ES-I3 (cell line): ENCODE results near the gene CFAP58.

Experiments used
- H3K36me3 ChIP-seq: 2 replicates; pipeline ENCODE4 v1.6.1; 2013; ENCODE audit warnings: mild to moderate bottlenecking, low read length, control low read depth, moderate library complexity; ENCODE audit not compliant: insufficient read depth
- H3K4me1 ChIP-seq: 2 replicates; pipeline ENCODE4 v1.6.1; 2013; ENCODE audit warnings: mild to moderate bottlenecking, control low read depth, low read length; ENCODE audit not compliant: insufficient read depth
- H3K9ac ChIP-seq: 2 replicates; pipeline ENCODE4 v1.6.1; 2013; ENCODE audit warnings: low read depth, mild to moderate bottlenecking, low read length, moderate library complexity
- H3K9me3 ChIP-seq: 2 replicates; pipeline ENCODE4 v1.6.1; 2013; ENCODE audit warnings: mild to moderate bottlenecking, low read length, moderate library complexity; ENCODE audit not compliant: control insufficient read depth, insufficient read depth

CFAP58 gene

DNA sequence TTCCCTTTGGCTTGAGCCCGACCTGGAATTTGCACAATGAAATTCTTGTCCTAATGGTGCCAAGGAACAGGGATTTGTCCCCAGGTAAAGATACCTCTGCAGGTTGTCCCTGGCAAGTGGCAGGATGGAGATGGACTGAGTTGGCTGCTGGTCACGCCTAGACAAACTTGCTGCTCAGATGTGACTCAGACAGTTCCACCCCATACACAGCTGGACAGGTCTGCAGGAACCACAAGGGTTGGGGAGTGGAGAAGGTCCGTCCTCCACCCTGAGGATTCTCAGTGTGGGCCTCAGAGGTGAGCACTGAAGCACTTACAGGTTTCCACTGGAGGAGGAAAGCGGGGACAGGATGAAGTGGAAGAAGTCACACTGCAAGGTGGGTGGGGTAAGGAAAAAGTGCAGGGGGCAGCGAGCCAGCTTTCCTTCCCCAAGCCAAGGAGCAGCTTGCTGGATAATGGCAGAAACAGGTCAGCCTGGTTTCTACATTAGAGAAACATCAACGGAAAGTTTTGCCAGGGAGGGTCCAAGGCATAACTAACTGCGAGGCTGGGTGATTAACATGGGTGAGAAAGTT, 35.8 kb upstream of the CFAP58 start:
- Histone ChIP-seq H3K36me3 (peaks cover 7% of the 10 kb centered on the region), H3K9ac (no peak overlapping the region), H3K9me3 (no peaks in the 10 kb centered on the region), H3K4me1 (peaks cover 38% of the 10 kb centered on the region)

DNA sequence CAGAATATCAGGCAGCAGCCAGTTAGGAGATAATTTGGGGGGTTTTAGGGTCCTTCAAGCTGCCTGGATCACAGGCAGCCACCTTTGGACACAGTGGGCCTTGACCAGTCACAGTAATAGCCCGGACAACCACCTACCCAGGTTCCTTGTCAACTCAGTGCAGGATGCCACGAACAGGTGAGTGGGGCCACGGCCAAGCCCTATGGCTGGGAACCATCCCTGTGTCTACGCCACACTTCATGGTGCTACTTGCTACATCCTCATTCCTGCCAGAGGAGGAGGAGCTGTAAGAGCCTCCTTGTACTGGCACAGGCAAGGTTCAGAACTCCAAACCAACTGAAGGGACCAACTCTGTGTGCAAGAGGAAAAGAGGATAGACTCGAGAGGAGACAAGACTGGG, 35.3 kb upstream of the CFAP58 start:
- H3K4me1 ChIP-seq = peaks cover 43% of the 10 kb centered on the region
- H3K9me3 ChIP-seq = no peaks in the 10 kb centered on the region
- peaks cover 7% of the 10 kb centered on the region for H3K36me3 ChIP-seq
- no peak overlapping the region for H3K9ac ChIP-seq

DNA sequence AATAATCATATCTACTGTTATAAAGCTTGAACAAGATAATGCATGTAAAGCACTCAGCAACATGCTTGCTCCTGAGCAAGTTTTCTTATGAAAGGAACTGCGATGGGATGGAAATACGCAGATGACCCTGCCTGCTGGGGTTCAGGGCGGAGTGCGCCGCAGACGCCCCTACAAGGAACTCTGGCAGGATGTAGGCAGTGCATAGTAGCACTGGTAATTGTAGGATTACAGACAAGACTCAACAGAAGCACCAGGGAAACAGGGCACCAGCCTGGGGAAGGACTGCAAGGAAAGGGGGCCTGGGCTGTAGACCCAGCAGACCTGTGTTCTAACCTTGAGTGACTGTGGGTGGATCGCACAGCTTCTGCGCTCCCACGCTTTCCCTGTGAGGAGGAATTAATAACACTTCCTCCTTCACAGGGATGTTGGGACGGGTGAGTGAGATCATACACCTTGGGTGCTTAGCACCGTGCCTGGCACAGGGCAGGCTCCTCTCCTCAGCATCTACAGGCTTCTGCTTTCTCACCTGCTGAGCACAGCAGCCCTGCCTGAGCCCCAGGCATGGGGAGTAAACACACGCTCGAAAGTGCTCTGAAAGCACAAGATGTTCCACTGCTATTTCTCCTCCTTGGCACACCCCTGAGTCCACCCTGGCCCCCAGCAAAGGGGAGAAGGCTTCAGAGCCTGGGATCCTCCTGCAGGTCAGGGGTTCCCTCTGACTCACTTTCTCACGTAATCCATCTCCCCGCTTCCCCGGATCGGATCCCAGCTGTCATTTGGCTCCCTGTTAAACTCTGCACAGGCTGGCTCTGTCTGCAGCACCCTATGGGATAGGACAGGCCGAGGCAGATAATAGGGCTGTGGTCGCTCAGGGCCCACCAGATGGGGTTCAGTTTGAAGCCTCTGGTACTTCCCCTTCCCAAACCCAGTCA, 34.6 kb upstream of the CFAP58 start:
- Histone ChIP-seq H3K4me1 (peaks cover 47% of the 10 kb centered on the region), H3K9me3 (no peaks in the 10 kb centered on the region), H3K36me3 (peaks cover 6% of the 10 kb centered on the region), H3K9ac (no peak overlapping the region)

DNA sequence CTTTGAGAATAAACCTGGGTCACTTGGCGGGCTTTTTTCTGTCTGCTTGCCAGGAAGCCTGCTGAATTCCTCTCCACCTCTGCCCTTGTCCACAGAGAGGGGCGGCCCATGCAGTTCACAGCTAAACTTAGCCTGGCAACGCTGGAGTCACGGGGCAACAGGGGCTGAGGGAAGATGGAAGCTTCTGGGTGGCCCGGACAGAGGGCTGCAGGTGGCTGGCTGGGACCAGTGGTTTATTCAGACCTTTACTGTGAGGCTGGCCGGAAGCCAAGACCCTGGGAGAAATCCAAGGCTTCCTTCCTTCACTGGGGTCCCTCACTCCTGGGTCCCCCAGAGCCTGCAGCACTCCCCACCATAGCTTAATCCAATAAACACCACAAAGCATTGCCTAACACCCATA, 32.4 kb upstream of the CFAP58 start:
- H3K36me3 ChIP-seq = no peaks in the 10 kb centered on the region
- peaks cover 47% of the 10 kb centered on the region for H3K4me1 ChIP-seq
- no peak overlapping the region for H3K9ac ChIP-seq
- no peaks in the 10 kb centered on the region for H3K9me3 ChIP-seq

DNA sequence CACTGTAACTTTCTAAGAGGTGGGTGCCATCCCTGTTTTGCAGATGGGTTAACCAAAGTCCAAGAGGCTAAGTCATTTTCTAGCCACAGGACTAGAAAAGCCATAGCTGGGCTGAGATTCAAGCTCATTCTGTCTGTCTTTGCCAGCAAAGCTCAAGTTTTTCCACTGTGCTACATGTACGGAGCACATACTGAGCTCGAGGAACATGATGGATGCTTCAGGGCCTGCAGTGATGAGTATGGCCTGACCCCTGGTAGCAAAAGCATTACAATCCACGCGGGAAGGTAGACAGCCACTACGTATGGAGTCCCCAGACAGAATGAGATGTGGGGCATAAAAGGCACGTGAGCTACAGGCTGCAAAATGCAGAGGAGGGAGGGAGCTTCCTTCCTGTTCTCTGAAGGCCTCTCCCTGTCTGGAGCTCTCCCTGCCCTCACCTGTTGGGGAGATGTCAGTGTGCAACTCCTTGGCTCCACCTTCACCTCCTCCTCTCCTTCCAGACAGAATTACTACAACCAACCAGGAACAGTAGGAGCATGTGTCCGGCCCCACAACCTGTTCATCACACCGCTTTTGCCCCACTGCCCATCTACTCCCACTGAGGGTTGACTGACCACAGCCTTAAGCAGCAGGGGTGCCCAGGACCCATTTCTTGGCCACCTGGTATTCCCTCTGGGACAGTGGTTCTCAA, 31.8 kb upstream of the CFAP58 start:
- Histone ChIP-seq H3K9ac (no peak overlapping the region), H3K4me1 (peaks cover 48% of the 10 kb centered on the region), H3K9me3 (no peaks in the 10 kb centered on the region), H3K36me3 (no peaks in the 10 kb centered on the region)

DNA sequence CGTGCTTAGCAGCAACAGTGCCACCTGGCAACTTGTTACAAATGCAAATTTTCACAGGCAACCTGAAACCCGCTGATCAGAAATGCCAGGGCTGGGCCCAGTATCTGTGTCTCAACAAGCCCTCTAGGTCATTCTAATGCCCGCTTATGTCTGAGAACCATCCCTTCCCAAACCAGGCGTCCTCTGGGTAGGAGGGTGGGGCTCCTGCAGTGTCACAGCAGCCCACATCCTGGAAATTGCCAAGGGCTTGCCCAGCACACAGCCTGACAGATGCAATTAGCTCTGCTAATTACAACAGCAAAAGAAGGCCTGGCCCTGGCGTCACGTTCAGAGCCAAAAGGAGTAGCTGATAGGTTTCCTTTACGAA, 31.2 kb upstream of the CFAP58 start:
- Histone ChIP-seq H3K9me3 (no peaks in the 10 kb centered on the region), H3K4me1 (peaks cover 48% of the 10 kb centered on the region), H3K9ac (no peak overlapping the region), H3K36me3 (no peaks in the 10 kb centered on the region)

DNA sequence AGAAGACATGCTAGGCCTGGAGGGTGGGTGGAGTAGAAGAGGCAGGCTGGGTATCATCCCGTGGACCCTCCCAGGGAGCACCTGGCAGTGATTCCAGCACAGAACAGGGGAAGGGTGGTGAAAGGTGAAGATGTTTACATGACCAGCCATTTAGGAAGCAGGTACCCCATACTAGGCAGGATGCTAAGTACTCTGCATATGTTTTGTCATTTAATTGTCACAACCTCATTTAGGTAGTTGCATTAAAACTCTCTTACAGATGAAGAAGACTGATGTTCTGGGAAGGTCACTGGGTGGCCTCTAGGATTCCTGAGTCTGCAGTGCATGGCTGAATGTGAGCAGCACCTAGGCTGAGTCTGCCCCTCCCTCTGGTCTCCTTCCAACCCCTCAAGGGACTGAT, 30.5 kb upstream of the CFAP58 start:
- Histone ChIP-seq H3K36me3 (no peaks in the 10 kb centered on the region), H3K9ac (no peak overlapping the region), H3K4me1 (peaks cover 48% of the 10 kb centered on the region), H3K9me3 (no peaks in the 10 kb centered on the region)

DNA sequence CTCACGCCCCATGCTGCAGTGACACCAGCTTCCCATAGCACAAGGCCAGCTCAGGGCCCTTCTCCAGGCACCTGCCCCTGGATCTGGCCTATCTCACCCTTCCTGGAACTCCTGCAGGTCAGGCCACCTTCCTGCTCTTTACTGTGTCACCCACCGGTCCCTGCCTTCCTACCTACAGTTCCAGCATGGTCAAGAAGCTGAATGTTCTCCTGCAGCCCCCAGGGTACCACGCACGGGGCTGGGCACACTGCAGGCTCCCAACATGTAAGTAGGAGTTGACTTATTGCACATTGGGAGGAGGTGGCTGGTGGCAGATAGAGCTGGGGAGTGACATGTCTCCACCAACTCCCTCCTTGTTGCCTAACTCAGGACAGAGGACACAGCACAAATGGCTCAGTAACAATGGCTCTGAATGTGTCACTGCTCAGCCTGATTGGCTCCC, 29.9 kb upstream of the CFAP58 start:
- Histone ChIP-seq H3K36me3 (no peaks in the 10 kb centered on the region), H3K4me1 (peaks cover 49% of the 10 kb centered on the region), H3K9ac (no peak overlapping the region), H3K9me3 (no peaks in the 10 kb centered on the region)

DNA sequence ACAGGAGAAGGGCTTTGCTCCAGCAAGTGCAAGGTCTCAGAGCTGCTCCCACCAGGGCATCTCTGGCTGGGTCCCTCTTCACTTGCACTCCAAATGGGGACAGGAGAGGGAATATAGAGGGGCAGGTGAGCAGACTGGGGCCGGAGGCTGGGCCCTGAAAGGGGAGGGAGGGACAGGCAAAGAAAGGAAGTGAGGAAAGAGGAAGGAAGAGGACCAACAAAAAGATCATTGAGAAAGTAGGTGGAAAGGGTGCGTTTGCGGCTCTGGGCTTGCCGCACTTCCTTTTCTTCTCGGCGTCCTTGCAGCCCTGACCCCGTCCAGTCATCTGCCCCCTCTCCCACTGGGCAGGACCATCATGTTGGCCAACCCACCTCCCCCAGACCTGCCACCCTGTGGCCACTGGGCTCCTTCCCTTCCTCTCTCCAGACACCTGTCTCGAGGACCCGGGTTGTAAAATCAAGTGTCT, 29.4 kb upstream of the CFAP58 start:
- Histone ChIP-seq H3K4me1 (peaks cover 53% of the 10 kb centered on the region), H3K36me3 (no peaks in the 10 kb centered on the region), H3K9ac (no peak overlapping the region), H3K9me3 (no peaks in the 10 kb centered on the region)

DNA sequence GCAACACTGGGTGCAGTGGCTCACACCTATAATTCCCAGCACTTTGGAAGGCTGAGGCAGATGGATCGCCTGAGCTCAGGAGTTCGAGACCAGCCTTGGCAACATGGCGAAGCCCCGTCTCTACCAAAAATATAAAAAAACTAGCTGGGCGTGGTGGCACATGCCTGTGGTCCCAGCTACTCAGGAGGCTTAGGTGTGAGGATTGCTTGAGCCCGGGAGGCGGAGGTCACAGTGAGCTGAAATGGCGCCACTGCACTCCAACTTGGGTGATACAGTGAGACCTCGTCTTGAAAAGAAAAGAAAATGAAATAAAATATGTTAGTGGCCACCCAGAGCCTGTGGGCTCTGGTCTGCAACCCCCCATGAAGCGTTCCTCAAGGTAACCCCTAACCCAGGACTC, 28.7 kb upstream of the CFAP58 start:
- Histone ChIP-seq H3K4me1 (peaks cover 53% of the 10 kb centered on the region), H3K9me3 (no peaks in the 10 kb centered on the region), H3K9ac (no peak overlapping the region), H3K36me3 (no peaks in the 10 kb centered on the region)

DNA sequence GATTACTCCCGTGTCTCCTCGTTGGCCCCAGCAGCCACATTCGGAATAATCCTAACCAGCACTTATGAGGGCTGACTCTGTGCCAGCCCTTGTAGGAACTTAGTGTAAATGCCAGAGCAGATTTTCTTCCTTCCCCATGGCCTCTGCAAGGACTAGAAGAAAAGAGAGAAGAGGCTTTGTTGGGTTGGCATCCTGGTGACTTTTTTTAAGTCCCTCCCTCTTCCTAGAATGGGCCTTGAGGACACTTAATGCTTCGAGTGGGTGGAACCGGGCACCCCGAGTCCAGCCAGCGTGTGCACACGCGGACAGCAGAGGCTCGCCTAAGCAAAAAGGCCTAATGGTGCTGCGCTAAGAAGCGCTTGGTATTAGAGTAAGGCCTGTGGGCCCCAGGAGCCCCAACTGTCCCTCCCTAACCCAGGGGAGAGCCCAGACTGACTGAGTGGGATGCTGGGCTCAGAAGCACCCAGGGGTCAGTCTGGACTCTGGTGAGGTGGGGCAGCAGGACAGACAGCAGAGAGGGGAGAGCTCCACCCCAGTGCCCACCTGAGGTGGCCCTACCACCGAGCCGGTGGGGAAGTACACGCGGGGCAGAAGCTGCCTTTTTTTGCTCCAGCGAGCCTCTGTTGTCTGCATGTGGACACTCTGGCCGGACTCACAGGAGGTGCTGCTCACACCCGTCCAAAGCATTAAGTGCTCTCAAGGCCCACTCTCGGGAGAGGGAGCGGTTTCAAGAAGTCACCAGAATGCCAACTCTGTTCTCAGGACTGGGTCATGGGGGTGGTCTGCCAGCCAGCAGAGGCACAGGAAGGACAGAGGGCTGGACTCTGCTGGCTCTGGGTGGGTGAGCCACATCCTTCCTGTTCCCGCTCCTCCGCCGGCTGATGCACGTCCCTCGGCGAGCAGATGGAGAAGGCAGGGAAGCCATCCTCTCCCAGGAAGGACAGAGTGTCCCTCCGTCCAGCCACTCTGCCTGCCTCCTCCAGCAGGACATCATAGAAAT, 27.9 kb upstream of the CFAP58 start:
- peaks cover 59% of the 10 kb centered on the region for H3K4me1 ChIP-seq
- H3K9ac ChIP-seq = no peak overlapping the region
- H3K9me3 ChIP-seq = no peaks in the 10 kb centered on the region
- H3K36me3 ChIP-seq = no peaks in the 10 kb centered on the region

DNA sequence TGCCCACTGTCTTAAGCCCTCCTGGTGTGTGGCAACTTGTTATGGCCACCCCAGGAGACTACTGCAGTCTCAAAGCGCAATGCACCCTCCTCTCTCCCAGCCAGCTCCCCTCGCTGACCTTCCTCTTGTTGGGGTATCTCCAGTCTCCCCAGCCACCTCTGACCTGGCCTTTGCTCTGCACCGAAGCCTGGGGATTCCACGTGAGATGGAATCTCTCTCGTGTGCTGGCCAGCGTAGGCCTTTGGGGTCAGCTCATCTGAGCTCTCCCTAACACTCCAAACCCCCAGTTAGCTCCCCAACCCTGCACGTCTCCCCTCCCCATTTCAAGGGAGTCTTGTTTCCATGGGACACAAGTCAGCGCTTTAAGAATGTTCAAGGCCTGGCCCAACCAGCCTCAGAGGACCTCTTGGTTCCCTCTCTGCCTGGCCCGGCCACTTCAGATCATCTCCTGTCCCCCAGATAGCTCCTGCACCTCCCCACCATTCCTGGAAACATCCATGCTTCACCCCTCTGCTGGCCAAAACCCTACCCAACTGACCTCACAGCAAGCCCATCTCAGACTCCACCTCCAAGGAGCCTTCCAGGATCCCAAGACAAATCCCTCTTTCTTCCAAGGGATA, 26.5 kb upstream of the CFAP58 start:
- Histone ChIP-seq H3K4me1 (peaks cover 67% of the 10 kb centered on the region), H3K9ac (no peak overlapping the region)

DNA sequence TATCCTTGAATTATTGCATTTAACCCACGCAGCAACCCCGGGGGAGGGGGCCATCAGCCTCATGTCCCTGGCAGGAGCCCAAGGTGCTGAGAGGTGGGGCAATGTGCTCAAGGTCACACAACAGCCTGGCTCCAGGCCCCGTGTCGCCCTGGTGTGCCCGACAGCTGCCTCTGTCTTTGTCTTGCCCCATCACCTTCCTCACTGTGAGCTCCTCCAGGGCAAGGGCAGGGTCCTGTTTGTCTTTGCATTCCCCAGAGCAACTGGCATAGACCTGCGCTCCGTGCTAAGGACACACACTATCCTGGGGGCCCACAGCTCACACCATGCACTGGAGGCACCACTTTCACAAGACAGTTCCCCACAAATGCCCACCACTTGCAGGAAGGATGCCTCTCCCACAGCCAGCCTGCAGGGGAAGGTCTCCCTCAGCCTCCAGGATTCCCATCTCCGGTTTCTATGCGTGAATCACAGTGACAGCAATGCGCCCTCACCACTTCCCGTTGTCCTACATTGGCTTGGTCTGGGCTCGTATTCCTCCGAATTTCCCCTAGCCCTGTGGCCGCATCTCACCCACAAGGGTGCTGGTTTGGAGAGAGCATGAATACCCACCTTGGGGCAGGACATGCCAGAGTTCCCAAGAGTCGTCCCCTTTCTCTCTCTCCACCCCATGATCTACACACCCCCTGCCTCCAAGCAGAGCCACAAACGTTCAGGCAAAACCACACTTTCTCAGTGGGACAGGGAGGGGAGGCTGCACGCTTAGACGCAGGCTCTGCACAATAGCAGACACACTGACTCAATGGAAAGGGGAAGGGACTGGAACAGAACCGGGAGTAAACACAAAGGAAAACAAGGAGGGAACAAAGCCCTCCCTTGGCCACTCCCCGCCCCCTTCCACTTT, 25.6 kb upstream of the CFAP58 start:
- H3K4me1 ChIP-seq = peaks cover 69% of the 10 kb centered on the region
- H3K36me3 ChIP-seq = no peaks in the 10 kb centered on the region
- no peaks in the 10 kb centered on the region for H3K9me3 ChIP-seq
- H3K9ac ChIP-seq = peak overlapping the region; percentile 26

More for the DNA sequence above, 26.5 kb upstream of the CFAP58 start:
- Histone ChIP-seq H3K9me3 (no peaks in the 10 kb centered on the region), H3K36me3 (no peaks in the 10 kb centered on the region)
